Measurements from ENCODE around the gene C12orf76. TPM values are rescaled to one million over a fixed set of nuclear protein-coding genes. Genes with fewer than 3 reads are reported as not detected.

C12orf76 gene
- total and polyA plus RNA-seq, 2 of the 13 experiments (the other 11 are each of a cell fraction or from before 2014, with no cell fraction given), result 15.8 to 38.4 TPM

GRCh38 chr12:110079477-110080400 lies 31.4 kb upstream of the C12orf76 start (continued):
- no peak for TF ChIP-seq SMARCE1 (IDR thresholded peaks at IDR 0.05; ENCODE audit: borderline replicate concordance)
- 0 out of 2 replicates have a peak, but pooled peaks have one; percentile 12 for TF ChIP-seq SIN3B (IDR thresholded peaks at IDR 0.05; ENCODE audit: low read length)
- TF ChIP-seq EP300 (IDR thresholded peaks at IDR 0.05; ENCODE audit: low read depth in 2 of 2, low read length in 2 of 2), result peak in 1 of 2 experiments; percentile 69; a peak in 2 of 4 replicates
- TF ChIP-seq EP300 (CRISPR knock-in tag; IDR thresholded peaks at IDR 0.05; ENCODE audit: borderline replicate concordance), result peak; percentile 46; the same call in 1 of the 2 replicates
- peak; percentile 45 for TF ChIP-seq FOSL2 (CRISPR knock-in tag; IDR thresholded peaks at IDR 0.05)
- 0 out of 2 replicates have a peak, but pooled peaks have one; percentile 30 for TF ChIP-seq ARID3A (IDR thresholded peaks at IDR 0.05; ENCODE audit: low read depth, low read length)
- no peak; the same call in 1 of the 2 replicates for TF ChIP-seq PRDM10 (CRISPR knock-in tag; IDR thresholded peaks at IDR 0.05; ENCODE audit: low read depth)
- TF ChIP-seq ZNF414 (CRISPR knock-in tag; IDR thresholded peaks at IDR 0.05), result no peak
- peak; percentile 62 for TF ChIP-seq DRAP1 (CRISPR knock-in tag; IDR thresholded peaks at IDR 0.05)
- peak; percentile 56; the same call in 1 of the 2 replicates for TF ChIP-seq PRDM15 (CRISPR knock-in tag; IDR thresholded peaks at IDR 0.05)
- peak; percentile 64; the same call in 1 of the 2 replicates for TF ChIP-seq MIXL1 (CRISPR knock-in tag; IDR thresholded peaks at IDR 0.05)
- TF ChIP-seq ZNF572 (CRISPR knock-in tag; IDR thresholded peaks at IDR 0.05), result no peak
- peak; percentile 21; the same call in 1 of the 2 replicates for TF ChIP-seq BRD4 (CRISPR knock-in tag; IDR thresholded peaks at IDR 0.05)
- no peak for TF ChIP-seq ZFP41 (CRISPR knock-in tag; IDR thresholded peaks at IDR 0.05; ENCODE audit: borderline replicate concordance)
- TF ChIP-seq RARA (CRISPR knock-in tag; IDR thresholded peaks at IDR 0.05), result peak; percentile 60; the same call in 1 of the 2 replicates
- peak; percentile 90 for TF ChIP-seq KLF11 (CRISPR knock-in tag; IDR thresholded peaks at IDR 0.05)

Data from HepG2 (cell line).